ENCODE data around the gene CGB5. TPM values are rescaled to one million over a fixed set of nuclear protein-coding genes. Genes with fewer than 3 reads are reported as not detected.
"Not testable (repeated sequence)": the region's sequence is repeated elsewhere in the genome, so short reads cannot be mapped to it uniquely, and the experiment has no call there.

CGB5 gene
- total and polyA plus RNA-seq, 5 donors from 2014 or later = not detected

GRCh38 chr19:49024233-49024632, 19.4 kb upstream of the CGB5 start, which contains the start of gene CGB3:
CGB3 (minus strand) TSS chr19:49024333; CDS start chr19:49023971, 362 bp downstream.
- H3K4me3 ChIP-seq (ENCODE audit: low read depth, low read length); H3K9me3 ChIP-seq (ENCODE audit: control insufficient read depth in 2 of 2, low read length in 2 of 2); H3K36me3 ChIP-seq (ENCODE audit: control insufficient read depth, insufficient read depth, low read length); H3K27ac ChIP-seq (ENCODE audit: insufficient read depth, low read length, poor library complexity, severe bottlenecking); H3K36me3 Mint-ChIP-seq; H3K9me3 Mint-ChIP-seq; H3K27me3 ChIP-seq (ENCODE audit: control insufficient read depth, insufficient read depth, low read length); DNase-seq; H3K27ac Mint-ChIP-seq; H3K27me3 Mint-ChIP-seq; ATAC-seq (ENCODE audit: low read depth in 2 of 2); H3K4me3 Mint-ChIP-seq: not testable (repeated sequence)
- H3K4me1 Mint-ChIP-seq = peaks cover 7 to 21% (median 11%) of the 10 kb centered on the region in 4 donors
- peaks cover 10% of the 10 kb centered on the region for H3K4me1 ChIP-seq (ENCODE audit: control insufficient read depth, insufficient read depth, low read length, poor library complexity, severe bottlenecking)

GRCh38 chr19:49025088-49025487, 18.6 kb upstream of the CGB5 start:
- H3K27me3 ChIP-seq (ENCODE audit: control insufficient read depth, insufficient read depth, low read length); H3K9me3 ChIP-seq (ENCODE audit: control insufficient read depth in 2 of 2, low read length in 2 of 2); H3K27ac ChIP-seq (ENCODE audit: insufficient read depth, low read length, poor library complexity, severe bottlenecking); H3K9me3 Mint-ChIP-seq; H3K4me3 Mint-ChIP-seq; H3K36me3 Mint-ChIP-seq; H3K4me3 ChIP-seq (ENCODE audit: low read depth, low read length); H3K4me1 ChIP-seq (ENCODE audit: control insufficient read depth, insufficient read depth, low read length, poor library complexity, severe bottlenecking); H3K27ac Mint-ChIP-seq; ATAC-seq (ENCODE audit: low read depth in 2 of 2); DNase-seq; H3K36me3 ChIP-seq (ENCODE audit: control insufficient read depth, insufficient read depth, low read length): not testable (repeated sequence)
- peaks cover 7 to 14% (median 8%) of the 10 kb centered on the region in 4 donors for H3K4me1 Mint-ChIP-seq
- peaks cover 11% of the 10 kb centered on the region for H3K27me3 Mint-ChIP-seq

GRCh38 chr19:49025599-49025998, 18.0 kb upstream of the CGB5 start:
- not testable (repeated sequence) for H3K27me3 ChIP-seq (ENCODE audit: control insufficient read depth, insufficient read depth, low read length); H3K4me3 Mint-ChIP-seq; H3K9me3 ChIP-seq (ENCODE audit: control insufficient read depth in 2 of 2, low read length in 2 of 2); DNase-seq; H3K4me3 ChIP-seq (ENCODE audit: low read depth, low read length); H3K27ac ChIP-seq (ENCODE audit: insufficient read depth, low read length, poor library complexity, severe bottlenecking); H3K9me3 Mint-ChIP-seq; H3K4me1 ChIP-seq (ENCODE audit: control insufficient read depth, insufficient read depth, low read length, poor library complexity, severe bottlenecking); H3K36me3 ChIP-seq (ENCODE audit: control insufficient read depth, insufficient read depth, low read length); ATAC-seq (ENCODE audit: low read depth in 2 of 2); H3K27ac Mint-ChIP-seq; H3K36me3 Mint-ChIP-seq
- Mint-ChIP-seq H3K4me1 (peaks cover 7 to 10% (median 8%) of the 10 kb centered on the region in 4 donors), H3K27me3 (peaks cover 11% of the 10 kb centered on the region)

DNA sequence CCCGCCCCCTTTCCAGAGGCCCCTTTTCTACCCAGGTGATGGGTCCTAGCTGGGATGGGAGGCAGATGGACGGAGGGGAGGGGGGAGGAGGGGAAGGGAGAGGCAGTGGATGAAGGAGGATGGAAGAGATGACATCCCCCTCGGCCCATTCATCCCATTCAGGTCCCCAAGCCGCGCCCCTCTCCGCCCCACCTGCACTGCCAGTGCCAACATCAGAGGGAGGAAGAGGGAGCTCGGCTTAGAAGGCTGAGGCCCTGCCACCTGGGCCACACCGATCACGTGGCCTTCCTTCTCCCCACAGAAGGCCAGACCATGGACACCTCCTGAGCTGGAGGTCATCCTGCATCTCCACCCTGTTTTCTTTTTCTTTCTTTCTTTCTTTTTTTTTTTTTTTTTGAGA, 15.0 kb upstream of the CGB5 start:
- not testable (repeated sequence) for H3K27ac Mint-ChIP-seq; H3K36me3 ChIP-seq (ENCODE audit: control insufficient read depth, insufficient read depth, low read length); DNase-seq; H3K4me3 ChIP-seq (ENCODE audit: low read depth, low read length); H3K27ac ChIP-seq (ENCODE audit: insufficient read depth, low read length, poor library complexity, severe bottlenecking); H3K9me3 Mint-ChIP-seq; H3K9me3 ChIP-seq (ENCODE audit: control insufficient read depth in 2 of 2, low read length in 2 of 2); H3K36me3 Mint-ChIP-seq; H3K4me1 Mint-ChIP-seq; H3K27me3 ChIP-seq (ENCODE audit: control insufficient read depth, insufficient read depth, low read length); H3K4me3 Mint-ChIP-seq; H3K4me1 ChIP-seq (ENCODE audit: control insufficient read depth, insufficient read depth, low read length, poor library complexity, severe bottlenecking); ATAC-seq (ENCODE audit: low read depth in 2 of 2)
- H3K27me3 Mint-ChIP-seq = peaks cover 11% of the 10 kb centered on the region

GRCh38 chr19:49029749-49030148, 13.9 kb upstream of the CGB5 start:
- H3K36me3 Mint-ChIP-seq = not testable (repeated sequence)
- H3K27me3 Mint-ChIP-seq = peaks cover 11% of the 10 kb centered on the region

GRCh38 chr19:49030323-49030722, 13.3 kb upstream of the CGB5 start:
- not testable (repeated sequence) for H3K9me3 Mint-ChIP-seq; H3K36me3 Mint-ChIP-seq; ATAC-seq (ENCODE audit: low read depth in 2 of 2); DNase-seq; H3K4me1 ChIP-seq (ENCODE audit: control insufficient read depth, insufficient read depth, low read length, poor library complexity, severe bottlenecking); H3K27ac Mint-ChIP-seq; H3K4me3 ChIP-seq (ENCODE audit: low read depth, low read length); H3K27ac ChIP-seq (ENCODE audit: insufficient read depth, low read length, poor library complexity, severe bottlenecking); H3K9me3 ChIP-seq (ENCODE audit: control insufficient read depth in 2 of 2, low read length in 2 of 2); H3K36me3 ChIP-seq (ENCODE audit: control insufficient read depth, insufficient read depth, low read length); H3K4me3 Mint-ChIP-seq; H3K4me1 Mint-ChIP-seq; H3K27me3 ChIP-seq (ENCODE audit: control insufficient read depth, insufficient read depth, low read length)
- peaks cover 11% of the 10 kb centered on the region for H3K27me3 Mint-ChIP-seq

More at GRCh38 chr19:49029749-49030148, 13.9 kb upstream of the CGB5 start:
- not testable (repeated sequence) for H3K9me3 Mint-ChIP-seq; ATAC-seq (ENCODE audit: low read depth in 2 of 2); H3K4me1 Mint-ChIP-seq; H3K36me3 ChIP-seq (ENCODE audit: control insufficient read depth, insufficient read depth, low read length); H3K4me3 ChIP-seq (ENCODE audit: low read depth, low read length); H3K27me3 ChIP-seq (ENCODE audit: control insufficient read depth, insufficient read depth, low read length); H3K4me3 Mint-ChIP-seq; H3K27ac ChIP-seq (ENCODE audit: insufficient read depth, low read length, poor library complexity, severe bottlenecking); H3K9me3 ChIP-seq (ENCODE audit: control insufficient read depth in 2 of 2, low read length in 2 of 2); DNase-seq; H3K4me1 ChIP-seq (ENCODE audit: control insufficient read depth, insufficient read depth, low read length, poor library complexity, severe bottlenecking); H3K27ac Mint-ChIP-seq

DNA sequence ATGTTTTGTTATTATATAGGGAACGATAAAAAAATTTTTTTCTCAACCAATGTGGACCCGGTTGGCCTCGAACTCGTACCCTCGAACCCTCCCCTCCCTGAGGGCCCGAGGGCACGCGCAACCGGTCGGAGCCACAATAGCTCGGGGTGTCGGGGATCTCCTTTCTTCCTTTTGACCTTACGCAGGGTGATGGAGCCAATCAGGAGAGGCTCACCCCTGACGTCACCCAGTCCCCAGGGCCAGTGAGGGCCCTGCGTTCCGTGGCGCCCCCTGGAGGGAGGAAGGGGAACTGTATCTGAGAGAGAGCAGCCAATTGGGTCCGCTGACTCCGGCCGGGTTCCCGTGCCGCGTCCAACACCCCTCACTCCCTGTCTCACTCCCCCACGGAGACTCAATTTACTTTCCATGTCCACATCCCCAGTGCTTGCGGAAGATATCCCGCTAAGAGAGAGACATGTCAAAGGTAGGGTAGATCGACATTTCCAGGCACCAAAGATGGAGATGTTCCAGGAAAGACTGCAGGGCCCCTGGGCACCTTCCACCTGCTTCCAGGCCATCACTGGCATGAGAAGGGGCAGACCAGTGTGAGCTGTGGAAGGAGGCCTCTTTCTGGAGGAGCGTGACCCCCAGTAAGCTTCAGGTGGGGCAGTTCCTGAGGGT, 11.9 kb upstream of the CGB5 start, which contains the start of gene CGB2:
Gene CGB2, plus strand, starts transcription at position 249 of the 660 bp plus-strand sequence. Its CDS starts 206 bp downstream, at position 455.
- H3K4me3 Mint-ChIP-seq; H3K4me1 Mint-ChIP-seq; H3K27ac ChIP-seq (ENCODE audit: insufficient read depth, low read length, poor library complexity, severe bottlenecking); H3K9me3 ChIP-seq (ENCODE audit: control insufficient read depth in 2 of 2, low read length in 2 of 2); H3K36me3 ChIP-seq (ENCODE audit: control insufficient read depth, insufficient read depth, low read length); H3K4me3 ChIP-seq (ENCODE audit: low read depth, low read length); ATAC-seq (ENCODE audit: low read depth in 2 of 2); H3K27me3 ChIP-seq (ENCODE audit: control insufficient read depth, insufficient read depth, low read length); H3K27ac Mint-ChIP-seq; H3K36me3 Mint-ChIP-seq; H3K9me3 Mint-ChIP-seq; H3K4me1 ChIP-seq (ENCODE audit: control insufficient read depth, insufficient read depth, low read length, poor library complexity, severe bottlenecking): not testable (repeated sequence)
- H3K27me3 Mint-ChIP-seq = peaks cover 11% of the 10 kb centered on the region
- DNase-seq = peak in 2 of 3 donors; percentile 43 to 56

DNA sequence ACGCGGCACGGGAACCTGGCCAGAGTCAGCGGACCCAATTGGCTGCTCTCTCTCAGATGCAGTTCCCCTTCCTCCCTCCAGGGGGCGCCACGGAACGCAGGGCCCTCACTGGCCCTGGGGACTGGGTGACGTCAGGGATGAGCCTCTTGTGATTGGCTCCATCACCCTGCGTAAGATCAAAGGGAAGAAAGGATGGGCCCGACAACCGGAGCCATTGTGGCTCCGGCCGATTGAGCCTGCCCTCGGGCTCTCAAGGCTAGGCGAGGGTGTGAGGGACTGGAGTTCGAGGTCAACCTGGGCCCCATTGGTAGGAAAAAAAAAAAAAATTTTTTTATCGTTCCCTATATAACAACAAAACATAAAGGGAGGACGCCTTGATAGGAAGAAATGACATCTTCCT, 6.8 kb upstream of the CGB5 start, which contains the start of gene CGB1:
Gene CGB1, minus strand, starts transcription at position 81 of the 400 bp plus-strand sequence. CDS start 184 bp downstream, outside the sequence.
- not testable (repeated sequence) for H3K36me3 ChIP-seq (ENCODE audit: control insufficient read depth, insufficient read depth, low read length); DNase-seq; H3K9me3 ChIP-seq (ENCODE audit: control insufficient read depth in 2 of 2, low read length in 2 of 2); H3K27ac Mint-ChIP-seq; ATAC-seq (ENCODE audit: low read depth in 2 of 2); H3K4me3 ChIP-seq (ENCODE audit: low read depth, low read length); H3K27ac ChIP-seq (ENCODE audit: insufficient read depth, low read length, poor library complexity, severe bottlenecking); H3K4me1 ChIP-seq (ENCODE audit: control insufficient read depth, insufficient read depth, low read length, poor library complexity, severe bottlenecking); H3K9me3 Mint-ChIP-seq; H3K36me3 Mint-ChIP-seq; H3K27me3 Mint-ChIP-seq; H3K4me1 Mint-ChIP-seq; H3K27me3 ChIP-seq (ENCODE audit: control insufficient read depth, insufficient read depth, low read length); H3K4me3 Mint-ChIP-seq
